ENCODE data around the gene VSX1.

- TF ChIP-seq CTCF (conservative IDR thresholded peaks at IDR 0.05; ENCODE audit: low read depth, low read length) = no peak
- no peak for TF ChIP-seq EZH2 (IDR thresholded peaks at IDR 0.05; ENCODE audit: borderline replicate concordance, low read depth, low read length, poor library complexity, severe bottlenecking)
Observed at GRCh38 chr20:25078662-25079061, 3.3 kb downstream of the VSX1 start.

Data from A673 (cell line).